Endodermal cell (in vitro differentiated cells): Measurements from ENCODE around the gene GPHA2. TPM values are rescaled to one million over a fixed set of nuclear protein-coding genes. Genes with fewer than 3 reads are reported as not detected.

ENCODE experiments used
- DNase-seq: peaks from one replicate; pipeline ENCODE4 v3.0.0-alpha.2; 2017
- H3K27ac ChIP-seq: 2 replicates; pipeline ENCODE4 v1.5.1; 2013; ENCODE audit warnings: mild to moderate bottlenecking, low read depth, low read length, moderate library complexity
- H3K27me3 ChIP-seq: 2 replicates; pipeline ENCODE4 v1.6.1; 2013; ENCODE audit warnings: mild to moderate bottlenecking, low read length, moderate library complexity; ENCODE audit not compliant: insufficient read depth, control insufficient read depth, poor library complexity, severe bottlenecking
- H3K36me3 ChIP-seq: 2 replicates; pipeline ENCODE4 v1.7.0; 2013; ENCODE audit warnings: mild to moderate bottlenecking, low read length, moderate library complexity; ENCODE audit not compliant: control insufficient read depth, insufficient read depth
- H3K4me1 ChIP-seq: one replicate; pipeline ENCODE4 v1.7.0; 2013; ENCODE audit warnings: low read length; ENCODE audit not compliant: control insufficient read depth, insufficient read depth
- H3K4me3 ChIP-seq: 2 replicates; pipeline ENCODE4 v1.5.1; 2013; ENCODE audit warnings: mild to moderate bottlenecking, low read length, moderate library complexity
- H3K9ac ChIP-seq: 2 replicates; pipeline ENCODE4 v1.6.1; 2013; ENCODE audit warnings: mild to moderate bottlenecking, low read length, moderate library complexity; ENCODE audit not compliant: poor library complexity, severe bottlenecking; ENCODE audit errors: extremely low read depth
- H3K9me3 ChIP-seq: 2 replicates; pipeline ENCODE4 v1.6.1; 2013; ENCODE audit warnings: mild to moderate bottlenecking, low read length, moderate library complexity; ENCODE audit not compliant: control insufficient read depth
- H3K27ac Mint-ChIP-seq: 2 replicates; pipeline ENCODE4 v1.8.0; 2020; ENCODE audit warnings: mixed read lengths
- H3K27me3 Mint-ChIP-seq: 2 replicates; pipeline ENCODE4 v1.8.0; 2021; ENCODE audit warnings: mild to moderate bottlenecking, mixed read lengths; ENCODE audit not compliant: insufficient read depth
- H3K36me3 Mint-ChIP-seq: 2 replicates; pipeline ENCODE4 v1.8.0; 2020; ENCODE audit warnings: low read depth, mixed read lengths
- H3K4me1 Mint-ChIP-seq: 2 replicates; pipeline ENCODE4 v1.8.0; 2020; ENCODE audit warnings: mixed read lengths
- H3K4me3 Mint-ChIP-seq: 2 replicates; pipeline ENCODE4 v1.8.0; 2020; ENCODE audit warnings: mild to moderate bottlenecking, moderate library complexity, mixed read lengths
- H3K9me3 Mint-ChIP-seq: 2 replicates; pipeline ENCODE4 v1.8.0; 2020; ENCODE audit warnings: mild to moderate bottlenecking, mixed read lengths
- WGBS, 2 experiments: methylation state at CpG; one replicate each; pipeline versions ENCODE4 v1.1.5 to v1.1.7; 2013; ENCODE audit warnings: missing lambda C conversion rate in 2 of 2, mixed read lengths in 1 of 2; ENCODE audit not compliant: insufficient coverage in 1 of 2, insufficient read length in 1 of 2; 5-methylcytosine and 5-hydroxymethylcytosine counted together
- total RNA-seq, 2 donors: library from RNA; stranded (reverse); fragmentation: NEBNext Ultra II Directional in 1 of 2; extraction: Animal tissue kit (Norgen Biotek cat#: 25700) in 1 of 2; gene quantifications; 2 replicates in 1 of 2; 3 replicates in 1 of 2; pipeline ENCODE4 v1.2.1, GENCODE V29; 2021
- TF ChIP-seq, protein P1 (sequence below): fragments of 200-600 bp; sonication (generic); conservative IDR thresholded peaks from 2 replicates; pipeline ENCODE4 v1.5.0; 2021; ENCODE audit warnings: antibody characterized with exemption, mild to moderate bottlenecking

GPHA2 gene
- total RNA-seq, 2 donors from 2014 or later = 0.77 TPM; not detected in 1

DNA sequence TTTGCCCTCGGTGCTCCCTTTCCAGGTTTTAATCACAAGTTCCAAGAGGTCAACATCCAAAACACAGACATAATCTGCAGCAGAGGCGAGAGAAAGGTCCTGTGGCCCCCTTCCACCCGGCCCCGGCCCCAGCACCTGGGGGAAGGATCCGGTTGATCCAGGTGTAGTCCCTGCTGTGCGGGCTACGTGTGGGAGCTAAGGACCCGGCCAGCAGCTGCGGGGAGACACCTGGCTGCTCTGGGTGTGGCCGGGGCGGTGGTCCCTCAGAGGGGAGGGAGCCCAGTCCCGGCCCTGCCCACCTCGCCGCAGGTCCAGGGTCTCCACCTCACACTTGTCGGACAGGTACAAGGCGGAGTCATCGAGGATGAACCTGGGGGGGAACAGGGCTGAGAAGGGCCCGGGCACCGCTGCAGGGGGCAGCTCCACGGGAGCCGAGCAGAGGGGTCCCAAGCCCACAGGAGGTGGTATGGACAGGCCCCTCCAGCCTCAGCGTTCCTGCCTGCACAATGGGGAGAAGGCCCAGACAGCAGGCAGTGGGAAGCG lies 32.3 kb downstream of the GPHA2 start:
- Mint-ChIP-seq H3K36me3 (peaks cover 34% of the 10 kb centered on the region), H3K4me3 (no peak overlapping the region), H3K9me3 (no peaks in the 10 kb centered on the region), H3K27me3 (no peaks in the 10 kb centered on the region), H3K4me1 (no peaks in the 10 kb centered on the region), H3K27ac (no peak overlapping the region)
- DNase-seq = no peak
- peaks cover 10% of the 10 kb centered on the region for H3K36me3 ChIP-seq
- no peak overlapping the region for H3K9ac ChIP-seq
- TF ChIP-seq, protein P1, sequence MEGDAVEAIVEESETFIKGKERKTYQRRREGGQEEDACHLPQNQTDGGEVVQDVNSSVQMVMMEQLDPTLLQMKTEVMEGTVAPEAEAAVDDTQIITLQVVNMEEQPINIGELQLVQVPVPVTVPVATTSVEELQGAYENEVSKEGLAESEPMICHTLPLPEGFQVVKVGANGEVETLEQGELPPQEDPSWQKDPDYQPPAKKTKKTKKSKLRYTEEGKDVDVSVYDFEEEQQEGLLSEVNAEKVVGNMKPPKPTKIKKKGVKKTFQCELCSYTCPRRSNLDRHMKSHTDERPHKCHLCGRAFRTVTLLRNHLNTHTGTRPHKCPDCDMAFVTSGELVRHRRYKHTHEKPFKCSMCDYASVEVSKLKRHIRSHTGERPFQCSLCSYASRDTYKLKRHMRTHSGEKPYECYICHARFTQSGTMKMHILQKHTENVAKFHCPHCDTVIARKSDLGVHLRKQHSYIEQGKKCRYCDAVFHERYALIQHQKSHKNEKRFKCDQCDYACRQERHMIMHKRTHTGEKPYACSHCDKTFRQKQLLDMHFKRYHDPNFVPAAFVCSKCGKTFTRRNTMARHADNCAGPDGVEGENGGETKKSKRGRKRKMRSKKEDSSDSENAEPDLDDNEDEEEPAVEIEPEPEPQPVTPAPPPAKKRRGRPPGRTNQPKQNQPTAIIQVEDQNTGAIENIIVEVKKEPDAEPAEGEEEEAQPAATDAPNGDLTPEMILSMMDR = no peak
- 94 to 99% methylated on average over 8 to 23 of the region's 23 CpGs for WGBS, 2 experiments
- H3K27ac ChIP-seq = no peak overlapping the region
- no peaks in the 10 kb centered on the region for H3K27me3 ChIP-seq
- H3K4me1 ChIP-seq = no peaks in the 10 kb centered on the region
- no peak overlapping the region for H3K4me3 ChIP-seq
- H3K9me3 ChIP-seq = no peaks in the 10 kb centered on the region

- Histone ChIP-seq H3K9me3 (no peaks in the 10 kb centered on the region), H3K4me1 (no peaks in the 10 kb centered on the region), H3K9ac (no peak overlapping the region), H3K4me3 (no peak overlapping the region), H3K27me3 (no peaks in the 10 kb centered on the region), H3K36me3 (peaks cover 5% of the 10 kb centered on the region), H3K27ac (no peak overlapping the region)
- TF ChIP-seq, protein P1 = no peak
- Mint-ChIP-seq H3K36me3 (peaks cover 32% of the 10 kb centered on the region), H3K4me3 (no peak overlapping the region), H3K27ac (no peak overlapping the region), H3K27me3 (no peaks in the 10 kb centered on the region), H3K9me3 (no peaks in the 10 kb centered on the region), H3K4me1 (no peaks in the 10 kb centered on the region)
- 93 to 94% methylated on average over 21 to 30 of the region's 30 CpGs for WGBS, 2 experiments
- DNase-seq = no peak
Observed at GRCh38 chr11:64902102-64902900, 33.4 kb downstream of the GPHA2 start.

DNA sequence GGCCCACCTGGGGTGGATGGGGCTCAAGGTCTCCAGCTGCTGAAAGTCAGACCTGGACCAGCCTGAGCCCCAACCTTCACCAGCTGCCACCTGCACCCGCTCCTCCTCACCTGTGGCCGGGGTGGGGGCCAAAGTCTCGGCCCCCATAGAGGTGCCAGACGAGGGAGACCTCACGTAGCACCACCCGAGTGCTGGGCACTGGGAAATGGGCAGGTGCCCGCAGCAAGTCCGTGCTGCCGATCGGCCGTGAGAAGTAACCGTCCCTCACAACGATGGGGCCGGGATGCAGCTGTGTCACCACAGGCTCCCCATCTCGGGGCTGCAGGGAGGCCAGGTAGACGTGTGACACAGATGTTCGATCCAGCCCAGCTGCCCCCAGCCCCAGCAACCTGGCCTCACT lies 34.9 kb downstream of the GPHA2 start:
- no peak overlapping the region for H3K27ac Mint-ChIP-seq
- TF ChIP-seq, protein P1 = no peak
- H3K4me3 Mint-ChIP-seq = no peak overlapping the region
- peaks cover 32% of the 10 kb centered on the region for H3K36me3 Mint-ChIP-seq
- Histone ChIP-seq H3K27me3 (no peaks in the 10 kb centered on the region), H3K9me3 (no peaks in the 10 kb centered on the region), H3K4me3 (no peak overlapping the region), H3K4me1 (no peaks in the 10 kb centered on the region), H3K9ac (no peak overlapping the region), H3K27ac (no peak overlapping the region), H3K36me3 (peaks cover 5% of the 10 kb centered on the region)
- H3K9me3 Mint-ChIP-seq = no peaks in the 10 kb centered on the region
- DNase-seq = no peak
- no peaks in the 10 kb centered on the region for H3K4me1 Mint-ChIP-seq
- no peaks in the 10 kb centered on the region for H3K27me3 Mint-ChIP-seq
- 90 to 92% methylated on average over 14 to 17 of the region's 17 CpGs for WGBS, 2 experiments
